ENCODE results near the gene IGSF9.

GRCh38 chr1:159958719-159959380 is 13.4 kb upstream of the IGSF9 start:
- TF ChIP-seq CTCF (IDR thresholded peaks at IDR 0.05; ENCODE audit: insufficient read depth, low read length, poor library complexity, severe bottlenecking) (no peak), EZH2phosphoT487 (conservative IDR thresholded peaks at IDR 0.05; ENCODE audit: low read length) (no peak)

Measured in SU-DHL-6 (cell line).